ENCODE results near the gene KRTAP5-4. TPM values are rescaled to one million over a fixed set of nuclear protein-coding genes. Genes with fewer than 3 reads are reported as not detected.

KRTAP5-4 gene
- total and polyA plus RNA-seq, 11 donors, result not detected

DNA sequence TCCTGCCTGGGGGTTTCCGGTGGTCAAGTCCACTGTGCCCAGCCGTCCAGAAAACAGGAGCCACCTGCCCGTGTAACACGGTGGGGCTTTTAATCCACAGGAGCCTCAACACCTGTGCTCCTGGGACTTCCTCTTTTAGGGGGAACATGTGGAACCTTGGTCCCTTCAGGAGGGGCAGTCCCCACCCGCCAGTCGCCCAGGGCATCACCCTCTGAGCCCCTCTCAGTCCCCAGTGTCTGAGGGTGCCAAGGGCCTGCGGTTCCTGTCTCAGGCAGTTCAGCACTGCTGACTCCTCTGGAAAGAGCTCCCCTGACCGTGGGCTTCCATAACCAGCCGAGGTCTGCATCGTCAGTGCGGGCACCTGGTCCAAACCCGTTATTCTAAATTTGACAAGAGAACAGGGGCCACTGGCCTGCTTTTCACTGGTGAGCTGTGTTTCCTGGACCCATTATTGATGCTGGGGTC lies 23.5 kb upstream of the KRTAP5-4 start:
- DNase-seq (no peak), ATAC-seq (no peak)
- Histone ChIP-seq H3K9me3 (no peaks in the 10 kb centered on the region), H3K4me3 (no peak overlapping the region), H3K27ac (no peak overlapping the region), H3K36me3 (no peaks in the 10 kb centered on the region), H3K27me3 (peaks cover 0 to 11% (median 0%) of the 10 kb centered on the region in 9 donors), H3K4me1 (peaks cover 0 to 2% (median 0%) of the 10 kb centered on the region in 12 donors)
- TF ChIP-seq, protein P1, sequence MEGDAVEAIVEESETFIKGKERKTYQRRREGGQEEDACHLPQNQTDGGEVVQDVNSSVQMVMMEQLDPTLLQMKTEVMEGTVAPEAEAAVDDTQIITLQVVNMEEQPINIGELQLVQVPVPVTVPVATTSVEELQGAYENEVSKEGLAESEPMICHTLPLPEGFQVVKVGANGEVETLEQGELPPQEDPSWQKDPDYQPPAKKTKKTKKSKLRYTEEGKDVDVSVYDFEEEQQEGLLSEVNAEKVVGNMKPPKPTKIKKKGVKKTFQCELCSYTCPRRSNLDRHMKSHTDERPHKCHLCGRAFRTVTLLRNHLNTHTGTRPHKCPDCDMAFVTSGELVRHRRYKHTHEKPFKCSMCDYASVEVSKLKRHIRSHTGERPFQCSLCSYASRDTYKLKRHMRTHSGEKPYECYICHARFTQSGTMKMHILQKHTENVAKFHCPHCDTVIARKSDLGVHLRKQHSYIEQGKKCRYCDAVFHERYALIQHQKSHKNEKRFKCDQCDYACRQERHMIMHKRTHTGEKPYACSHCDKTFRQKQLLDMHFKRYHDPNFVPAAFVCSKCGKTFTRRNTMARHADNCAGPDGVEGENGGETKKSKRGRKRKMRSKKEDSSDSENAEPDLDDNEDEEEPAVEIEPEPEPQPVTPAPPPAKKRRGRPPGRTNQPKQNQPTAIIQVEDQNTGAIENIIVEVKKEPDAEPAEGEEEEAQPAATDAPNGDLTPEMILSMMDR (IDR thresholded peaks at IDR 0.05), result no peak
- no peak for TF ChIP-seq POLR2A (IDR thresholded peaks at IDR 0.05)
- 80 to 88% (median 84%) methylated on average over 9 to 12 of the region's 12 CpGs for WGBS, 4 donors
- intact Hi-C loops (cut with DNase I), result no loop called here

DNA sequence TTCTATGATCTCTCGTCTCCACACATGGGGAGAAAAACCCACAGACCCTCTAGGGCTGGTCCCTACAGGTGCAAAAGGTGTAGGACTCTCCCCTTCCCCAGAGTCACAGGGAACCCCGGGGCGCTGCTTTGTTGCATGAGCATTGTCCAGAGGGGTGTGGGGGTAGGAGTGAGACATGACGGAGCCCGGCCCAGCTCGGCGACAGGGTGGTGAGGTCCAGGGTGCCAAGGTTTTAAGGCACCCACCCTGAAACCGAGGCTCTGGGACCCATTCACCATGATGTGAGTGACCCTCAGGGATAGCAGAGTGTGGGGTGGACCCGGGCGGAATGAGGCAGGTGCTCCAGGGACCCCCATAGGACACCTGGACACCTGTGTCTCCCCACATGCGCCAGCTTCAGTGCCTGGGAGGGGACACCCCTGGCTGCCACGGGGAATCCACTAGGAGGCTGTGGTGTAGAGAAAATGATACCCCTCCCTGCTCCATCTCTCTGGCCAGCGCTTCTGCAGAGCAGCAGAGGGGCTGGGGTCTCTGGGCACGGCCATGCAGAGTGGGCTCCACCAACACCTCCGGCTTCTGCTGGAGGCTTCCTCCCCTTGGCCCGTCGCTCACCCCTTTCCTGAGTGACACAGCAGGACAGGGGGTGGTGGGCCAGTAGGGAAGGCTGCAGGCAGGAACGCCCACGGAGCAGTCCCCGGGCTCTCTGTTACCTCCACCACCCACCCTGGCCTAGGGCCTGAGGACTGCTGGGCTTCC lies 22.8 kb upstream of the KRTAP5-4 start:
- no peak for DNase-seq
- intact Hi-C loops (cut with DNase I), result no loop called here
- H3K27ac ChIP-seq, result no peak overlapping the region

DNA sequence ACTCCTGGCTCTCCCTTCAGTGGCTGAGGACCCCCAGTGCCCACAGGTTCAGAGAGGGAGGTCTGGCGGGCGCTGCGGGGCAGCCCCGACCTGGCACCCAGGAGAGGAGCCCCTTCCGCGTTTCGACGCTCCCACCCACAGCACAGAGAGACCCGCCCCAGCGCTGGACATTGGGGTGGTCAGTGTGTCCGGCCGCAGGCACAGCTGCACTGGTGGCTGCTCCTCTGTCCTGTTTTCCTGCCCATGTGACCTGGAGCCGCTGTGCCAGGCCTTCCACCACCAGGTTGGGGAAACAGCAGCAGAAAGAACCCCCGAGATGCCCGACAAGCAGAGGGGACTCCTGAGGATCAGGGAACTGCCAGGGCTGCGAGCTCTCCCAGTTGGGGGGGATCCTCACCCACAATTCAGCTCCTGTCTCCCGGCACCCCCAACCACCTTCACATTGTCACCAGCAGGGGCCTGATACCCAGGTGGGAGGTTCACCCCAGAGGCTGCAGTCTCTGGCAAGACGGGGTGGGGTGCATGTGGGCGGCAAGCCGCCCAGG lies 21.3 kb upstream of the KRTAP5-4 start:
- TF ChIP-seq, protein P1 (IDR thresholded peaks at IDR 0.05), result no peak
- TF ChIP-seq POLR2A (IDR thresholded peaks at IDR 0.05), result no peak
- intact Hi-C loops (cut with DNase I), result no loop called here
- Histone ChIP-seq H3K27ac (no peak overlapping the region), H3K4me3 (no peak overlapping the region), H3K27me3 (peaks cover 0 to 16% (median 0%) of the 10 kb centered on the region in 9 donors), H3K36me3 (no peaks in the 10 kb centered on the region), H3K9me3 (no peaks in the 10 kb centered on the region), H3K4me1 (peaks cover 0 to 20% (median 7%) of the 10 kb centered on the region in 12 donors)
- no peak for ATAC-seq
- WGBS, 4 donors, result 95 to 96% (median 95%) methylated on average over 13 to 20 of the region's 20 CpGs
- DNase-seq, result no peak

More for the DNA sequence above, 22.8 kb upstream of the KRTAP5-4 start:
- H3K36me3 ChIP-seq, result no peaks in the 10 kb centered on the region
- 84 to 91% (median 85%) methylated on average over 16 to 20 of the region's 20 CpGs for WGBS, 4 donors
- peaks cover 0 to 16% (median 0%) of the 10 kb centered on the region in 9 donors for H3K27me3 ChIP-seq
- H3K4me3 ChIP-seq, result no peak overlapping the region
- ATAC-seq, result peak in 1 of 4 donors; percentile 16
- TF ChIP-seq POLR2A (IDR thresholded peaks at IDR 0.05), result no peak
- TF ChIP-seq, protein P1 (IDR thresholded peaks at IDR 0.05), result no peak
- peaks cover 0 to 9% (median 3%) of the 10 kb centered on the region in 12 donors for H3K4me1 ChIP-seq
- H3K9me3 ChIP-seq, result no peaks in the 10 kb centered on the region
